ENCODE data around the gene PROM1.

Gene PROM1

GRCh38 chr4:16029886-16030285, 53.9 kb downstream of the PROM1 start:
- Histone ChIP-seq H3K27me3 (ENCODE audit: control insufficient read depth, insufficient read depth, low read length) (no peaks in the 10 kb centered on the region), H3K4me3 (ENCODE audit: low read length) (no peak overlapping the region), H3K27ac (ENCODE audit: low read depth, low read length) (no peak overlapping the region), H3K4me1 (ENCODE audit: control insufficient read depth, insufficient read depth, low read length) (no peaks in the 10 kb centered on the region), H3K9ac (ENCODE audit: low read length) (no peak overlapping the region), H3K36me3 (ENCODE audit: control insufficient read depth, insufficient read depth, low read length) (no peaks in the 10 kb centered on the region)

GRCh38 chr4:16029262-16029661, 54.6 kb downstream of the PROM1 start:
- H3K36me3 ChIP-seq (ENCODE audit: control insufficient read depth, insufficient read depth, low read length), result no peaks in the 10 kb centered on the region
- no peak overlapping the region for H3K9ac ChIP-seq (ENCODE audit: low read length)
- no peaks in the 10 kb centered on the region for H3K4me1 ChIP-seq (ENCODE audit: control insufficient read depth, insufficient read depth, low read length)
- no peak overlapping the region for H3K27ac ChIP-seq (ENCODE audit: low read depth, low read length)
- H3K4me3 ChIP-seq (ENCODE audit: low read length), result no peak overlapping the region
- H3K27me3 ChIP-seq (ENCODE audit: control insufficient read depth, insufficient read depth, low read length), result no peaks in the 10 kb centered on the region

GRCh38 chr4:16027626-16028025, 56.2 kb downstream of the PROM1 start:
- Histone ChIP-seq H3K27me3 (ENCODE audit: control insufficient read depth, insufficient read depth, low read length) (no peaks in the 10 kb centered on the region), H3K36me3 (ENCODE audit: control insufficient read depth, insufficient read depth, low read length) (no peaks in the 10 kb centered on the region), H3K9ac (ENCODE audit: low read length) (no peak overlapping the region), H3K27ac (ENCODE audit: low read depth, low read length) (no peak overlapping the region), H3K4me1 (ENCODE audit: control insufficient read depth, insufficient read depth, low read length) (no peaks in the 10 kb centered on the region), H3K4me3 (ENCODE audit: low read length) (no peak overlapping the region)

- Histone ChIP-seq H3K4me3 (ENCODE audit: low read length) (no peak overlapping the region), H3K4me1 (ENCODE audit: control insufficient read depth, insufficient read depth, low read length) (no peaks in the 10 kb centered on the region), H3K9ac (ENCODE audit: low read length) (no peak overlapping the region), H3K36me3 (ENCODE audit: control insufficient read depth, insufficient read depth, low read length) (no peaks in the 10 kb centered on the region), H3K27me3 (ENCODE audit: control insufficient read depth, insufficient read depth, low read length) (no peaks in the 10 kb centered on the region), H3K27ac (ENCODE audit: low read depth, low read length) (no peak overlapping the region)
These were observed 56.7 kb downstream of the PROM1 start for GRCh38 chr4:16027114-16027513.

- Histone ChIP-seq H3K36me3 (ENCODE audit: control insufficient read depth, insufficient read depth, low read length) (no peaks in the 10 kb centered on the region), H3K27me3 (ENCODE audit: control insufficient read depth, insufficient read depth, low read length) (no peaks in the 10 kb centered on the region), H3K4me1 (ENCODE audit: control insufficient read depth, insufficient read depth, low read length) (no peaks in the 10 kb centered on the region), H3K4me3 (ENCODE audit: low read length) (no peak overlapping the region), H3K27ac (ENCODE audit: low read depth, low read length) (no peak overlapping the region), H3K9ac (ENCODE audit: low read length) (no peak overlapping the region)
These were observed 57.6 kb downstream of the PROM1 start for GRCh38 chr4:16026160-16026761.

GRCh38 chr4:16025268-16025667, 58.6 kb downstream of the PROM1 start:
- no peak overlapping the region for H3K27ac ChIP-seq (ENCODE audit: low read depth, low read length)
- no peak overlapping the region for H3K4me3 ChIP-seq (ENCODE audit: low read length)
- no peak overlapping the region for H3K9ac ChIP-seq (ENCODE audit: low read length)
- no peaks in the 10 kb centered on the region for H3K36me3 ChIP-seq (ENCODE audit: control insufficient read depth, insufficient read depth, low read length)
- no peaks in the 10 kb centered on the region for H3K27me3 ChIP-seq (ENCODE audit: control insufficient read depth, insufficient read depth, low read length)
- no peaks in the 10 kb centered on the region for H3K4me1 ChIP-seq (ENCODE audit: control insufficient read depth, insufficient read depth, low read length)

- H3K27me3 ChIP-seq (ENCODE audit: control insufficient read depth, insufficient read depth, low read length), result no peaks in the 10 kb centered on the region
- no peaks in the 10 kb centered on the region for H3K36me3 ChIP-seq (ENCODE audit: control insufficient read depth, insufficient read depth, low read length)
- H3K4me3 ChIP-seq (ENCODE audit: low read length), result no peak overlapping the region
- no peaks in the 10 kb centered on the region for H3K4me1 ChIP-seq (ENCODE audit: control insufficient read depth, insufficient read depth, low read length)
- H3K9ac ChIP-seq (ENCODE audit: low read length), result no peak overlapping the region
- H3K27ac ChIP-seq (ENCODE audit: low read depth, low read length), result no peak overlapping the region
These were observed 59.9 kb downstream of the PROM1 start for GRCh38 chr4:16023776-16024408.

GRCh38 chr4:16021804-16022560, 61.8 kb downstream of the PROM1 start:
- H3K4me3 ChIP-seq (ENCODE audit: low read length), result no peak overlapping the region
- no peak overlapping the region for H3K27ac ChIP-seq (ENCODE audit: low read depth, low read length)
- H3K27me3 ChIP-seq (ENCODE audit: control insufficient read depth, insufficient read depth, low read length), result no peaks in the 10 kb centered on the region
- H3K9ac ChIP-seq (ENCODE audit: low read length), result no peak overlapping the region
- no peaks in the 10 kb centered on the region for H3K36me3 ChIP-seq (ENCODE audit: control insufficient read depth, insufficient read depth, low read length)
- H3K4me1 ChIP-seq (ENCODE audit: control insufficient read depth, insufficient read depth, low read length), result no peaks in the 10 kb centered on the region

GRCh38 chr4:16019649-16020048, 64.2 kb downstream of the PROM1 start:
- Histone ChIP-seq H3K36me3 (ENCODE audit: control insufficient read depth, insufficient read depth, low read length) (no peaks in the 10 kb centered on the region), H3K27me3 (ENCODE audit: control insufficient read depth, insufficient read depth, low read length) (no peaks in the 10 kb centered on the region), H3K9ac (ENCODE audit: low read length) (no peak overlapping the region), H3K27ac (ENCODE audit: low read depth, low read length) (no peak overlapping the region), H3K4me1 (ENCODE audit: control insufficient read depth, insufficient read depth, low read length) (no peaks in the 10 kb centered on the region), H3K4me3 (ENCODE audit: low read length) (no peak overlapping the region)

- Histone ChIP-seq H3K27ac (ENCODE audit: low read depth, low read length) (no peak overlapping the region), H3K27me3 (ENCODE audit: control insufficient read depth, insufficient read depth, low read length) (no peaks in the 10 kb centered on the region), H3K36me3 (ENCODE audit: control insufficient read depth, insufficient read depth, low read length) (no peaks in the 10 kb centered on the region), H3K9ac (ENCODE audit: low read length) (no peak overlapping the region), H3K4me1 (ENCODE audit: control insufficient read depth, insufficient read depth, low read length) (no peaks in the 10 kb centered on the region), H3K4me3 (ENCODE audit: low read length) (no peak overlapping the region)
These were observed 65.0 kb downstream of the PROM1 start for GRCh38 chr4:16018841-16019240.

- Histone ChIP-seq H3K36me3 (ENCODE audit: control insufficient read depth, insufficient read depth, low read length) (no peaks in the 10 kb centered on the region), H3K9ac (ENCODE audit: low read length) (no peak overlapping the region), H3K27me3 (ENCODE audit: control insufficient read depth, insufficient read depth, low read length) (no peaks in the 10 kb centered on the region), H3K27ac (ENCODE audit: low read depth, low read length) (no peak overlapping the region), H3K4me1 (ENCODE audit: control insufficient read depth, insufficient read depth, low read length) (no peaks in the 10 kb centered on the region), H3K4me3 (ENCODE audit: low read length) (no peak overlapping the region)
These were observed 65.7 kb downstream of the PROM1 start for GRCh38 chr4:16018061-16018676.

- Histone ChIP-seq H3K27me3 (ENCODE audit: control insufficient read depth, insufficient read depth, low read length) (no peaks in the 10 kb centered on the region), H3K36me3 (ENCODE audit: control insufficient read depth, insufficient read depth, low read length) (no peaks in the 10 kb centered on the region), H3K9ac (ENCODE audit: low read length) (no peak overlapping the region), H3K4me1 (ENCODE audit: control insufficient read depth, insufficient read depth, low read length) (no peaks in the 10 kb centered on the region), H3K27ac (ENCODE audit: low read depth, low read length) (no peak overlapping the region), H3K4me3 (ENCODE audit: low read length) (no peak overlapping the region)
These were observed 67.3 kb downstream of the PROM1 start for GRCh38 chr4:16016536-16016935.
